ENCODE data around the gene FADS1.
A peak's percentile ranks its signal among the peaks of the same experiment; 100 is the strongest.

Gene FADS1

DNA sequence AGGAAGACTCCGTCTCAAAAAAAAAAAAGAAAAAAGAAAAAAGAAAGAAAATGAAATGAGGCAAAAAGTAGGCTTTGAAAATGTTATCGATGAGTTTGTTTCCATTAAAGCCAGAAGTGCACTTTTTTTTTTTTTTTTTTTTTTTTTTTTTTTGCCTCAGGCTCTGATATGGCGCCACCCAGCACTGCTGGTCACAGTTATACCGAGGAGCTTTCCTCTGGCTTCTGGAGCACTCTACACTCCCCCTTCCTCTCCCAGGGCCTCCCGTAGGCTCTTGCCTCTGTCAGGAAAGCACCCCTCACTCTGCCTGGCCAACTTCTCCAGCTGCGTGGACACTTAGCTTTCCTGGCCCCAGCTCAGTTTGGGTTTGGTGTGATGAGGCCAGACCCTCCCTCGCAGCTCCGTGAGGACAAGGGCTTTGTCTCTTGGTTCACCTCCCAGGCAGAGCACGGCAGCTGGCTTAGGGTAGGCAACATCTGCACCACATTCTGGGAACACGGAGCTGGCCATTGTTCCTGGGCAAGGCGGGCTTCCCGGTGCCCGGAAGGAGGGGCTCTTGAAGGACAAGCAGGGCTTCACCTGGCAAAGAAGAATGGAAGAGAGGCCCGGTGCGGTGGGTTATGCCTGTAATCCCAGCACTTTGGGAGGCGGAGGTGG is 28.2 kb upstream of the FADS1 start:
- DNase-seq = no peak

DNA sequence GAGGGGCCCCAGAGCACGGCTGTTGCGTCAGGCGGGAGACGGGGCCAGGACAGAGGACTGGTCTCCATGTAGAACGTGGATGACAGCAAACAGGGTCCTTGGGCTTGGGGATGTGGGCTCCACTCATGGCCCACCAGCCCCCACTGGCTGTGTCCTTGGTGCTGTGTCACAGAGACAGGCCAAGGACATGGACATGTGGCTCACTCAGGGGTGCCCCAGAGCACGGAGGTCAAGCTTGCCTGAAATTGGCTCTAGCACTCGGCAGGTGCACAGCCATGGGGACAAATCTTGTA is 25.7 kb upstream of the FADS1 start:
- DNase-seq = no peak

GRCh38 chr11:61841636-61842527 is 25.1 kb upstream of the FADS1 start:
- no peak for DNase-seq

GRCh38 chr11:61840371-61840770 is 23.6 kb upstream of the FADS1 start:
- DNase-seq = no peak

- no peak for DNase-seq
Observed at GRCh38 chr11:61839742-61840141, 22.9 kb upstream of the FADS1 start.

DNA sequence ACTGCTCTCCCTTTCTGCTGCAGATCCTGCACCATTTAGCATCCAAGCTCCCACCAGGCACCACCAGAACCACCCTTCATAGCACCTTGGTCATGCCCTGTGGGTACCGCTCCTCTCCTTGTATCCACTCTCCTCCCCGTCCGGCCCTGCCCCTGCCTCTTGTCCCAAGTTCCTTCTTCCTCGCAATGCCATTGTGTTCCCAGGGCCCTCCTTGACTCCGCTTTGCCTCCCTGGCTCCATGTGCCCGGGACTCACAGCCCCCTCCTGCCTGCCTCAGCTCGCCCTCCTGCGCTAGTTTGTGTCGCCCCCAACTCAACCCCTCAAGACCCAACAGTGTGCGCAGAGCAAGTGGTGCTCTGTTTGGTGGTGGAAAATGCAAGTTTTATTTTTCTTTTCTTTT is 22.1 kb upstream of the FADS1 start:
- DNase-seq = no peak

DNA sequence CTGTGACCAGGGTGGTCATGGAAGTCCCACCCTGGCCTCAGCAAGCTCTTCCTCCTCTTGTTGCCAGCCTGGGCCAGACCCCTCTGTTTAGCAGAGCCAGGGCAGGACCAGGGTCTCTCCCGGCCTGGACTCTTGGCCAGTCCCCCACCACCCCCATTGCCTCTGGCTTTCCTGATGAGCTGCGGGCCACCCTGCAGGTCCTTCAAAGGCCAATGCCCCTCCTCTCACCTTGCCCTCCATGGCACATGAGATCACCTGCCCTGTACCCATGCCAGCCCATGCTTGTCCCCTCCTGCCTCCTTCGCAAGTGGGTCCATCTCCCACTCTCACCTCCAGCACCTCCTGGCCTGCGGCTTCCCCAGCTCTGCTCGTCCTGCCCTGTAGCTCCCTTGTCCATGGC is 21.7 kb upstream of the FADS1 start:
- no peak for DNase-seq

- no peak for DNase-seq
Observed at GRCh38 chr11:61837411-61838005, 20.7 kb upstream of the FADS1 start.

DNA sequence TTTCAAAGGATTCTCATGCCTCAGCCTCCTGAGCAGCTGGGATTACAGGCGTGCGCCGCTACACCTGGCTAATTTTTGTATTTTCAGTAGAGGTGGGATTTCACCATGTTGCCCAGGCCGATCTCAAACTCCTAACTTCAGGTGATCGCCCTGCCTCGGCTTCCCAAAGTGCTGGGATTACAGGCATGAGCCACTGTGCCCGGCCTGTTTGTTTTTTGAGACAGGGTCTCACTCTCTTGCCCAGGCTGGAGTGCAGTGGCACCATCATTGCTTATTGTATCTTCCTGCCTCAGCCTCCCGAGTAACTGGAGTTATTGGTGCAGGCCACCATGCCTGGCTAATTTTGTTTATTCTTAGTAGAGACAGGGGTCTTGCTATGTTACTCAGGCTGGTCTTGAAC is 19.4 kb upstream of the FADS1 start:
- DNase-seq = no peak

- DNase-seq = no peak
Observed at GRCh38 chr11:61834278-61835048, 17.7 kb upstream of the FADS1 start.

GRCh38 chr11:61833926-61834277 is 17.1 kb upstream of the FADS1 start:
- no peak for DNase-seq

DNA sequence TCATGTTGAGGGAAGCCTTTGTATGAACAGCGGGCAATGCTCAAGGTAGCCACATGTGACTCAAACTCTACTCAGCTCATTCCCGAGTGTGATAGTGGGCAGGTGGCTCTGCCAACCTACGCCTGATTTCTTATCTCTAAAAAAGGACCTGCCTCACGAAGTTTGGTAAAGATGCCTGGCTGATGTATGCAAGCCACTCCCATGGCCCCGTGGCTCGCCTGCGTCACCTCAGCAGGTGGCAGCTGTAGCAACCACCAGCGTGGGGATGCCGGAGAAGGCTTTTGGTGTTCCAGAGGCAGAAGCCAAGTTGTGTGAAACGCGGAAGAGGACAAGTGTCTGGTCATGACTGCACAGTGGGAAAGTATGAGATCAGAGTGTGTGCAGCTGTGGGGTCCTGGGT is 16.7 kb upstream of the FADS1 start:
- DNase-seq = no peak

DNA sequence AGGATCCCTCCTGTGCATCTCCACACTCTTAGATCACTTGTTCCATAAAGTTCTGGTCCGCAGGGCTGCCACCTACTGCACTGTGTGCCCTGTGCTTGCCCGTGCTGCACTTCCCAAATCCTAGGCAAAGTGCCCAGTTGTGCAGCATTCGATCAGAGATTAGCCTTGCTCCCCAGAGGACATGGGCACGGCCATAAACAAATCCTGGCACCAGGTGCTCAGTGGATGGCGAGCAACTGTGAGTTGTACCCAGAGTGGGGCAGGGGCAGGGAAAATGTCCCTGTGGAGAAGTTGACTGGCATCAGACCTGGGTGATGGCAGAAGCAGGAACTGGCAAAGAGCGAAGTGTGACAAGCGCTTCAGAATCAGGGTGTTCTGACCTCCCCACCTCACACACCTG is 16.0 kb upstream of the FADS1 start:
- no peak for DNase-seq

DNA sequence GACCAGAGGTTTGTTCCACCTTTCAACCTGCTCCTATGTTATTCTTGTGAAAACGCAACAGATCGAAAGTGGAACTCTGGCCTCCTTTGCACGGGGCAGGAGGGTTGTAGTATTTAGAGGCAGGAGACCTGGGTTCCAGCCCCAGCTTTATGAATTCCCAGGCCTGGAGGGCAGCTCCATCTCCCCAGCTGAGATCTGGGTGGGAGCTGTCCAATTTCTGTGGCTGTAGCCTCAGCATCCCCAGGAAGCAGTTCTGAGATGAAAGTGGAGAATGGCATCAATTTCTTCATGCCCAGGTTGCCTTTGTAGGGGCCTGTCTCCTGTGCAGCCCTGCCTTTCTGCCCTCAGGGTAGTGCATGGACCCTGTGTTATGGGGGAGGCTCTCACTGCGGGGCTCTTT is 15.4 kb upstream of the FADS1 start:
- no peak for DNase-seq

- no peak for DNase-seq
Observed at GRCh38 chr11:61830237-61831105, 13.7 kb upstream of the FADS1 start.

DNA sequence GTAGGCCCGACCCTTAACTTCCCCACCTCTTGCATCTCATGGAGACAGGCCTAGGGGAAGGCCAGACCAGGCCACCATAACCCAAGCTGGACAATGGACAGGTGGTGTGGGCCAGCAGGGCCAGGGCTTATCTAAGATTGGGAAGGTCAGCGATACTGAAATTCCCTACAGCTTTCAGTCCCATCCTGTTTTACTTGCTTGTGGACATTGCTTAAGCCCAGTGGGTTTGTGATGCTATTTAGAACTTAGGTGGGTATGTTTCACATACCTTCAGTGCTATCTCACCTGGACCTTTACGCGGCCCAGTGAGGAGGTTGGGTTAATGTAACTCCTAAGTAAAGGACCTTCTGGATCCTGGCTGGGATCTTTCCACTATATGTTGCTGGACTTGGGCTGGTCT is 13.0 kb upstream of the FADS1 start:
- no peak for DNase-seq

DNA sequence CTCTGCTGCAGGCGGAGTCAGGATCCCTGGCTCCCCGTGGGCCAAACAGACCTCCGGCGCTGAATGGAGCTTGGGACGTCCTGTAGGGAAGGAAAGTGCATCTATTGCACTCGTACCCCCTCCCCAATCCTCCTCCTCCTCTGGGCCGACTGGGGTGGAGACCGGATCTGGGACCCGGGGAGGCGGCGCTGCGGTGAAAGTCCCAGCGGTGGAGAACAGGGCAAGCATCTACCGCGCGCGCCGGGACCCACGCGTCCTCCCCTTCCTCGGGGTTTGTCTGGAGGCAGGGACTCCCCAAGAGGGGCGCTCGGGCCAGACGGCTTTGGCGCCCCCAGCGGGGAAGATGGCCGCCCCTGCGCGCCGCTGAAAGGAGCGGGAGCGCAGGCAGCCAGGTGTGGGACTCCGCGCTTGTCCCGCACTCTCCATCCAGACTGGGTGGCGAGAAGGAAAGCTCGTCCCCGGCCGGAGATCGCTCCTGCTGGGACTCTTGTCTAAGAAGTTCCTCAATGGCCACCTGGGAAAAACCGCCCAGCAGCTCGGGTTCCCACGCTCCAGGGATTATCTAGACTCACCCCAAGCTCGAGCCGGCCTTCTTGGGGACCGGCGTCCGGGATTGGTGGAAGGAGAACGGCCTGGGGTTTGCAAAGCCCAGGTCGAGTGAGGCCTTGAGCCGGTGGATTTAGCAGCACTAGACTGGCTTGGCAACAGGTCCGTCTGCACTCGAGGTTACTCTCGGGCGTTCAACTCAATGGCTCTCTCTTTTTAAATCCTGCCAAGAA is 12.0 kb upstream of the FADS1 start:
- no peak for DNase-seq

- DNase-seq = no peak
Observed at GRCh38 chr11:61828379-61828628, 11.5 kb upstream of the FADS1 start.

- peak; percentile 88 for DNase-seq
Observed at GRCh38 chr11:61827571-61828378, 11.0 kb upstream of the FADS1 start, which contains the start of gene FADS2. FADS2 (plus strand) TSS chr11:61828300; CDS start chr11:61828391, 91 bp downstream.

- DNase-seq = no peak
Observed at GRCh38 chr11:61826930-61827570, 10.2 kb upstream of the FADS1 start.

DNA sequence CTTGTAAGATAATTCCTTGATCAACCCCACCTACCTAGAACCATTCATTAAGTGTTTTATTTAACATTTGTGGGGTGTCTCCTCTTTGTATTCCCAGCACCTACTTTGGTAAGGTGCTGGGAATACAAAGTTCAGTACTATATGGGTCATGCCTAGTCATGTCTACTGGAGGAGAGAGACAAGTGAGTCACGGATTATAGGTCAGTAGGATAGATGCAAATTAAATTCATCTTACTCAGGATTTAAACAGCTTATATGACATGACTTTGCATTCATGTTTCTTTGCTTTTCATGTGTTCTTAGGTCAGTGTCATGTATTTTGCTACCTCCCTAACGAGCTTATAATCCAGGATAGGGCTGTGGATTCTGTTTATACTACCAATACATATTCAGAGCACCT is 3.4 kb upstream of the FADS1 start:
- no peak for DNase-seq
